ENCODE data around the gene MINDY4. TPM values are rescaled to one million over a fixed set of nuclear protein-coding genes. Genes with fewer than 3 reads are reported as not detected.

Gene MINDY4
- total and polyA plus RNA-seq, 2 of the 4 experiments (the other 2 are of a cell fraction): 1.8 to 3.6 TPM

DNA sequence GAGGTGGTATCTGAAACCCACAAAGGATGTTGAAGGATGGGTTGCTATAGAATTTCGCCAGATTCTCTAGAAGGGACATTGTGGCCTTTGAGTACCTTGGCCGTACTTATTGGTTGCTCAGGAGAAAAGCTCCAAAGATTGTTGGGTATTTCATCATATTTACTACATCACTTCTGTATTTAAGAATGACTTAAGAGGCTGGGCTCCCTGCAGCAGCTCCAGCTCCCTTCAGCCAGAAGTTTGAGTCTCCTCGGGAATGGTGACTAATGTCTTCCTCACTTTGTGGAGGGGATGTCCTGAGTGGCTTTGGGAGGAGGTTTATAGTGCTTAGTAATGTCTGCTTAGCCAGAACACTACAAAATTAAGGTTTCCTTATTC lies 18.1 kb downstream of the MINDY4 start:
- intact Hi-C loops (cut with micrococcal nuclease) (no loop called here), in situ Hi-C loops (cut with MboI; ENCODE audit: low sequenced_read_pairs) (no loop called here), dilution Hi-C loops (cut with HindIII; ENCODE audit: low sequenced_read_pairs, unreplicated experiment) (no loop called here)
- H3K4me1 ChIP-seq (ENCODE audit: control insufficient read depth, insufficient read depth, low read length): 0 out of 2 replicates have a peak, but pooled peaks cover 5% of the 10 kb centered on the region
- H2AFZ ChIP-seq (replicated peaks; ENCODE audit: low read length, poor library complexity): no peak overlapping the region
- no peak overlapping the region for H2AK5ac ChIP-seq (ENCODE audit: low read depth, low read length)
- H3K9ac ChIP-seq (ENCODE audit: low read depth, low read length): no peak overlapping the region
- peak overlapping the region; percentile 23; the same call in 1 of the 2 replicates for H3K4ac ChIP-seq (ENCODE audit: low read depth, low read length)
- peaks cover 0 to 7% of the 10 kb centered on the region in 2 experiments; a peak in 1 of 4 replicates for H3K79me1 ChIP-seq (ENCODE audit: low read depth in 1 of 2, low read length in 2 of 2)
- POLR2A ChIA-PET (ENCODE audit: unreplicated experiment): interaction anchor here (0.6 kb wide), 1 partner anchor 28 kb away, joined by 3 read pairs; no protein-coding TSS in a partner anchor
- H3K27ac ChIP-seq (ENCODE audit: insufficient read depth, low read length): 0 out of 2 replicates have a peak overlapping the region, but pooled peaks have one; percentile 21
- no peak overlapping the region; the same call in 1 of the 2 replicates for H3K4me2 ChIP-seq (ENCODE audit: low read depth, low read length)
- H2BK120ac ChIP-seq (ENCODE audit: low read depth, low read length): peak overlapping the region; percentile 57
- peak overlapping the region; percentile 8 for H2BK20ac ChIP-seq (ENCODE audit: low read depth, low read length)
- no peak overlapping the region for H3K18ac ChIP-seq (ENCODE audit: low read depth, low read length)
- H3K27me3 ChIP-seq (ENCODE audit: control insufficient read depth, insufficient read depth, low read length): no peaks in the 10 kb centered on the region
- H4K20me1 ChIP-seq (ENCODE audit: insufficient read depth, low read length): no peaks in the 10 kb centered on the region
- H3K14ac ChIP-seq (replicated peaks; ENCODE audit: low read depth, low read length): 0 out of 2 replicates have a peak overlapping the region, but pooled peaks have one; percentile 23
- no peak overlapping the region for H2BK5ac ChIP-seq (ENCODE audit: low read depth, low read length, poor library complexity, severe bottlenecking)
- CTCF ChIA-PET: no interaction called here
- peaks cover 11% of the 10 kb centered on the region for H3K36me3 ChIP-seq (ENCODE audit: control insufficient read depth, insufficient read depth, low read length)
- WGBS, 2 experiments (ENCODE audit: extremely low coverage in 2 of 2, insufficient read length in 1 of 2): no CpG with 5 or more reads among the region's 3 CpGs
- peaks cover 18% of the 10 kb centered on the region for H3K9me1 ChIP-seq (ENCODE audit: insufficient read depth, low read length)
- no peak overlapping the region for H2AK9ac ChIP-seq (replicated peaks; ENCODE audit: low read depth, low read length, poor library complexity)
- TF ChIP-seq RCOR1 (IDR thresholded peaks at IDR 0.05; ENCODE audit: insufficient replicate concordance, low read length): no peak
- TF ChIP-seq CEBPB (IDR thresholded peaks at IDR 0.05; ENCODE audit: low read depth, low read length): peak; percentile 87
- no peak for TF ChIP-seq NFE2L2 (IDR thresholded peaks at IDR 0.05; ENCODE audit: low read depth, low read length)
- H3K56ac ChIP-seq (ENCODE audit: extremely low read depth, insufficient read depth, low read length): no peak overlapping the region
- peak; percentile 94 for ATAC-seq (ENCODE audit: low read depth)
- no peaks in the 10 kb centered on the region for H3K9me3 ChIP-seq (ENCODE audit: control insufficient read depth, insufficient read depth, low read length)
- H4K91ac ChIP-seq (ENCODE audit: insufficient read depth, low read depth, low read length): no peak overlapping the region
- H4K8ac ChIP-seq (ENCODE audit: low read depth in 2 of 2, low read length in 2 of 2): no peak overlapping the region
- BruUV-seq (replicated peaks): no TSS peak
- peak overlapping the region; percentile 41; the same call in 2 of the 3 replicates for H2BK15ac ChIP-seq (ENCODE audit: low read depth, low read length)
- no peak overlapping the region for H3K4me3 ChIP-seq (ENCODE audit: insufficient read depth, low read depth, low read length)
- H3K23ac ChIP-seq (ENCODE audit: low read depth, low read length): no peak overlapping the region
- no peak overlapping the region for H4K5ac ChIP-seq (ENCODE audit: low read depth, low read length)
- peak; percentile 89 for DNase-seq

All from IMR-90 (cell line).